HUES64 (cell line): ENCODE measurements around the gene NCOR2.

ENCODE experiments used
- H3K27ac ChIP-seq: 2 replicates; pipeline ENCODE4 v1.7.0; 2013; ENCODE audit warnings: low read depth, low read length, inconsistent platforms
- H3K27me3 ChIP-seq: 2 replicates; pipeline ENCODE4 v1.6.1; 2013; ENCODE audit warnings: mild to moderate bottlenecking, low read length; ENCODE audit not compliant: insufficient read depth
- H3K36me3 ChIP-seq: 2 replicates; pipeline ENCODE4 v1.6.1; 2013; ENCODE audit warnings: mild to moderate bottlenecking, low read length; ENCODE audit not compliant: insufficient read depth
- H3K4me1 ChIP-seq: 2 replicates; pipeline ENCODE4 v1.6.1; 2013; ENCODE audit warnings: mild to moderate bottlenecking, low read length, moderate library complexity; ENCODE audit not compliant: insufficient read depth
- H3K4me3 ChIP-seq: 2 replicates; pipeline ENCODE4 v1.5.1; 2013; ENCODE audit warnings: mild to moderate bottlenecking, low read length, moderate library complexity
- H3K9ac ChIP-seq: 2 replicates; pipeline ENCODE4 v1.6.1; 2013; ENCODE audit warnings: mild to moderate bottlenecking, low read depth, low read length
- H3K9me3 ChIP-seq: 2 replicates; pipeline ENCODE4 v1.6.1; 2013; ENCODE audit warnings: low read depth, low read length; ENCODE audit not compliant: insufficient read depth
- WGBS: fragments of 150-250, 120-280 bp; methylation state at CpG from one replicate; pipeline ENCODE4 v1.1.7; 2013; ENCODE audit warnings: missing lambda C conversion rate; 5-methylcytosine and 5-hydroxymethylcytosine counted together

NCOR2 gene

DNA sequence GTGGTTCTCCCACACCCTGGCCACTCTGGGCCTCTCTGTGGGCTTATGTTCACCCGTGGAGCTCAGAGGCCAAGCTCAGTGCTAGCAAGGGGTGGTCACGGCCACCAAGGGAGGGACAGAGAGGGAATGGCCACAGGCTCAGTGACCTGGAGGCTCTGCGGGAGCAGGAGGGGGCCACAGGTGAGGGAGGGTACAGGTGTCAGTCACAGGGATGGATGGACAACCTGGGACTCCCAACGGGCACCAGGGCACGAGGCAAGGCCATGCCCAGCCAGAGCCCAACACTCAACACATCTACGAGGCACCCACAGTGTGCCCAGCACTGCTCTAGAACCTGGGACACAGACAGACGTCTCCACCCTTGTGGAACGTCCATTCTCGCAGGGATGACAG lies 11.3 kb downstream of the NCOR2 start:
- Histone ChIP-seq H3K4me3 (no peak overlapping the region), H3K4me1 (peaks cover 41% of the 10 kb centered on the region), H3K36me3 (no peaks in the 10 kb centered on the region), H3K27me3 (no peaks in the 10 kb centered on the region), H3K9me3 (no peaks in the 10 kb centered on the region), H3K27ac (no peak overlapping the region), H3K9ac (no peak overlapping the region)
- 91% methylated on average over 9 of the region's 9 CpGs for WGBS

DNA sequence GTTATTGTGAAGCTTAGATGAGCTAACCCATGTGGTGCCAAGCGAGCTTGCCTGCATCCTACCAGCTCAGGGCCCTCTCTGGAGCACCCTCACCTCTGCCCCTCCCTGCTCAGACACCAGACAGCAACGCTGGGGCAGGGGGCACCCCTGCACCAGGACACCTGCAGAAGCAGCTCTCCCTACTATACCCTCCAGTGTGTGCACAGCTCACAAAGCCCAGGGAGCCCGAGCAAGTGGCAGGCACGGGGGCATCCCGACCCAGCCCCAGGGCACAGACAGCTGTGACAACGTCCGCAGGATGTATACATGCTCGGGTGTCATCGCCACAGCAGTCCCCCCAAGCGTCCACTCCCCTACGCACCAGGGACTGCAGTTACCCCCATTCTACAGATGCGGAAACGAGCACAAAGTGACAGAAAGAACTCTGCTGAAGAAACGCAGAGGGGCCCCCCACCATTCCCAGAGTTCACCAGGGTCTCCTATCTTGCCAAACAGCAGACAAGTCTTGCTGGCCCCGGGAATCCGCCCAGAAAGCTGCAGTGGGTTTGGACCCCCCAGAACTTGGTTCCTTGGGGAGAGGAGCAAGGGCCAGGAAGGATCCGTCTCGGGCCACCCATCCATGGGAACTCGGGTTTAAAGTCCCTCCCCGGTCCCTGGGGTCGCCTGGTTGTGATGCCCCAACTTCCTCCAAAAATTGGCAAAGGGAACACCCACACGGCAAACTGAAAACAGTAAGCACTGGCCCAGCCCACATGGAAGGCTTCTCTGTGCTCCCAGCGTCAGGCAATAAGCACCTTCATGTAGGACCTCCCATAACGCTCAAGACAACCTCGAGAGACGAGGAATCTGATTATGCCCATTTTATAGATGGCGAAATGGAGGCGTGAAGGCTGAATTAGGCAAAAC lies 12.0 kb downstream of the NCOR2 start:
- Histone ChIP-seq H3K27me3 (no peaks in the 10 kb centered on the region), H3K4me1 (peaks cover 41% of the 10 kb centered on the region), H3K4me3 (no peak overlapping the region), H3K9me3 (no peaks in the 10 kb centered on the region), H3K9ac (no peak overlapping the region), H3K27ac (no peak overlapping the region), H3K36me3 (no peaks in the 10 kb centered on the region)
- 92% methylated on average over 28 of the region's 28 CpGs for WGBS

DNA sequence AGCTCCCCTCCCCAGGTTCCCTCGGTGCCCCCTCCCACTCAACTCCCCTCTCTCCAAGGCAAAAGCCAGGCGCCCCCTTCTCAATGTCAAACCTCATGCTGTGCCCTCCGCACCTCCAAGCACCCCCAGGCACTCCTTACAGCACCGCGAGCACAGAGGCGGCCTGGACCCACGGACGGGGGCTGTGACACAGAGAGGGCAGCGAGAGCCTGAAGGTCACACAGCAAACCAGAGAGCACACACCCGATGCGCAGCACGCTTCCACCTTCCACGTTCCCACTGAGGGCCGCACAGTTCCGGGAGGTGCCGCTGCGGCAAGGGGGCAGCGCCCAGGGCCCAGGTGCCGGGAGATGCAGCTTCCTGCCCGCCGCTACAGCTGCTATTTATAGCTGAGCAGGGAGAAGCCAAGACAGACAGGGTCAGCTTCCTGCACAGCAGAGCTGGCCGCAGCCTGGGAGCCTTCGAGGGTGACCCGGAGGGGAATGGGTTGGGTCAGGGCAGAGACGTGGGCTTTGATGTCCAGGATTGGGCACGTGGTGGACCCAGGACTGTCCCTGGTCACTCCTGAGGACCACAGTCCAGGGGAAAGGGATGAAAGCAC lies 12.9 kb downstream of the NCOR2 start:
- Histone ChIP-seq H3K27ac (no peak overlapping the region), H3K4me3 (no peak overlapping the region), H3K9me3 (no peaks in the 10 kb centered on the region), H3K36me3 (no peaks in the 10 kb centered on the region), H3K9ac (no peak overlapping the region), H3K27me3 (no peaks in the 10 kb centered on the region), H3K4me1 (peaks cover 38% of the 10 kb centered on the region)
- 90% methylated on average over 26 of the region's 26 CpGs for WGBS

DNA sequence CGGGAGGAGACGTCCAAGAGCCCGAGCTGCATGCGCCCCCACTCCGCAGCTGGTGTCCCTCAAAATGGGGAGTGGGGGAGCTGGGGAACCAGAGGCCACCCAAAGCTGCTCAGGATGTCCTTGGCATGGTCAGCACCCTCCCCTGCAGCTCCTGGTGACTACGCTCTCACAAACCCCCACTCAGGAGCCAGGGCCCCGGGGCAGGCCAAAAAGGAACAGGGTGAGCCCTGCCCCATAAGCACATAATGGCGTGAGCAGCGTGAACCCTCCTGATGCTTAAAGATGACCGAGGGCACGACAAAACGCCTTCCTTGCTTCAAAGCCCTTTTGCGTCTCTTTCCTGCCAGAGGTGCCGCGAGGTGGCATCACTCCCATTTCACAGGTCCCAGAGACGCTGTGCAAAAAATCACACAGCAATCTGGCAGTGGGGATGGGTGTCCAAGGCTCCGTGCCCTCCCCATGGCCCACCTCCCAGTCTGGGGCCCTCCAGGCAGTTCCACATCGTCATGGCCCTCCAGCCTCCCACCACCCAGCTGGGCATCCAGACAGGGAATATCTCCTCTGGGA lies 13.5 kb downstream of the NCOR2 start:
- H3K4me1 ChIP-seq, result peaks cover 38% of the 10 kb centered on the region
- no peak overlapping the region for H3K4me3 ChIP-seq
- no peak overlapping the region for H3K27ac ChIP-seq
- 92% methylated on average over 18 of the region's 18 CpGs for WGBS
- no peaks in the 10 kb centered on the region for H3K36me3 ChIP-seq
- H3K9ac ChIP-seq, result no peak overlapping the region
- no peaks in the 10 kb centered on the region for H3K27me3 ChIP-seq
- H3K9me3 ChIP-seq, result no peaks in the 10 kb centered on the region

DNA sequence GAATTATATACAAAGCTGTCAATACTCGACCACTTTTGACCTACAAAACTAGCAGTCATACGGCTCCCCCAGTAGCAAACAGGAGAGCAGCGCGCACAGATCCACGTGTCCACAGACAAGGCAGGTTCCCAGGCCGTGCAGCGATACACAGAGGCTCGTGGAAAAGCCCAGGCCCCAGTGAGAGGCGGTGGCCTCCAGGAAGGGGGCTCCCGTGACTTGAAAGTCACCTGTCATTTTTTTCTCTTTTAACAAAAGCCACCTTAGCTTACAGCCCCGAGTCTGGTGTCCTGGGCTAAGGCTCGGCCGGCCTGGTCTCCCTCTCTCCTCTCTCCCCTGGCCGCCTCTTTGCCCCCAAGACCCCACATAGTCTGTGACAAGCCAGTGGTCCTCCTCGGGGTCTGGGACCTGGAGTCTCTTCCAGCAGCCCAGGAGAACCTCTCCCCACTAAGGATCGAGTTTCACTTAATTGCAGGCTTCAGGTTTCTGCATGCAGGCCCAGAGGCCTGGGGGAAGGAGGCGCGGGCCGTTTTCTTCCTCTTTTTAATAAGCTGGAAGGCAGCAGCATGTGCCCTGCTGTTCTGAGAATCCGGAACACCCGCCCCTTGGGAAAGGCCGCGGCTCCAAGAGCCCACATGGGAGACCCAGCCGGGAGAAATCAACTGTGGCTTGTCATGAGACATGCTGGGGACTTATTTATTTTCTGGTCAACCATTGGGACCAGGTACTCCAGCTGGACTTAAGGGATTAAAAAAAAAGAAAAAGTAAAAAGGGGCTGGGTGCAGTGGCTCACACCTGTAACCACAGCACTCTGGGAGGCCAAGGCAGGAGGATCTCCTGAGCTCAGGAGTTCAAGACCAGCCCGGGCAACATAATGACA lies 15.9 kb downstream of the NCOR2 start:
- Histone ChIP-seq H3K27ac (peak overlapping the region; percentile 76), H3K4me1 (peaks cover 28% of the 10 kb centered on the region), H3K9ac (no peak overlapping the region), H3K4me3 (no peak overlapping the region), H3K9me3 (no peaks in the 10 kb centered on the region), H3K27me3 (no peaks in the 10 kb centered on the region), H3K36me3 (no peaks in the 10 kb centered on the region)
- WGBS, result 47% methylated on average over 25 of the region's 25 CpGs

DNA sequence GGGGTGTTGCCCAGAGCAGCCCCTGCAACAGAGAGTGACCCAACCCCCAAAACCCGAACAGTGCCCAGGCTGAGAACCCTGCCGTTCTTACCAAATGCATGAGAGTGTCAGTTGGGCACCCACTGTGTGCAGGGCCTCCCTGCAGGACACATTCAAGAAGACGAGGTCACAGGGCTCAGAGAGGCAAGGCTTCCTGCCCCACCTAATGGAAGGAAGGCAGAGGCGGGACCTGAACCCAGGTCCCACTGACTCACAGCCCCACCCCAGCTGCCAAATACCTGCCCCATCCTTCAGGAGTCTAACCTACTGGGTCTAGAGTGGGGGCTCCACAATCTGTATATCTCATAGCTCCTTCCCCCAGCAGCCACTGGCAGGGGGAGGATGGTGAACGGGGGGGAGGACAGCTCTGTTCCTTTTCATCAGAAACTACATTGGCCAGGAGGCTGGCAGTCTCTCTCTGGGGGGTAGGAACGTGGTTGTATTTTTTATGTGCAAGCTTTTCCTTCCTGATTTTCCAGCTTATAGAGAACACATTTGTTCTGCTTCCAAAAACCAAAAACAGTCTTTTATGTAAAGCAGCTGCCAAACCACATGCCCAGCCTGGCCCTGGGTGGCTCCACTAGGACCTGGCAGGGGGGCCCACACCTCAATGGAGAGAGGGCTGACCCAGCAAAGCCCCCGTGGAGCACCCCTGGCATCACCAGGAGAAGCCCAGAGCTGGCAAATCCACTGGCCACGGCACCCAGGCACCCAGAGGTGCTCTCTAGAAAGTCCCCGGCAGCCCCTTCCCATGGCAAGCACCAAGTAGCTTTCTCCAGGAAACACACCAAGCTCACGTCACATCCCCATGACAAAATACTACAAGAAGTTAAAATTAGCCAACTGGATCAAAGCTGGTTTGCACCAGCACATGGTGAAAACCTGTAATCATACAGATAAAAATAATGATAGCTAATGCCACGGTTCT lies 17.0 kb downstream of the NCOR2 start:
- Histone ChIP-seq H3K36me3 (no peaks in the 10 kb centered on the region), H3K4me1 (peaks cover 30% of the 10 kb centered on the region), H3K9me3 (no peaks in the 10 kb centered on the region), H3K27me3 (no peaks in the 10 kb centered on the region), H3K27ac (no peak overlapping the region), H3K9ac (no peak overlapping the region), H3K4me3 (no peak overlapping the region)
- WGBS, result 84% methylated on average over 10 of the region's 11 CpGs

DNA sequence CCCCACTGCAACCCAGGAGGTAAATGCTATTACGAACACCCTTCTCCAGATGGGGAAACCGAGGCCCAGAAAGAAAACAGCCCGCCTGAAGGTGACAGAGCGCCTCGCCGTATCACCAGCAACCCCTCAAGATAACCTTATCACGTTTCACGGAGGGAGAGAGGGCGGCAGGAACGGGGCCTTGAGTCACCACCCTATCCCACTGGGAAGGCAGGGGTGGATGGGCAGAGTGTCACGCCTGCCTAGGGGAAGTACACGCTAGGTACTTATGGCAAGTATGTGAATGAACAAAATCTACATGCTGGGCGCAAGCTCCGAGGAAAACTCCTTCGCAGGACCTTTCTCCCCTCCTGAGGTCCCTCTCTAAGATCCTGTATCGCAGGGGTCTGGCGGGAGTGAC lies 17.8 kb downstream of the NCOR2 start:
- Histone ChIP-seq H3K9ac (no peak overlapping the region), H3K4me1 (peaks cover 32% of the 10 kb centered on the region), H3K27ac (no peak overlapping the region), H3K36me3 (no peaks in the 10 kb centered on the region), H3K27me3 (no peaks in the 10 kb centered on the region), H3K4me3 (no peak overlapping the region), H3K9me3 (no peaks in the 10 kb centered on the region)
- 88% methylated on average over 17 of the region's 17 CpGs for WGBS

DNA sequence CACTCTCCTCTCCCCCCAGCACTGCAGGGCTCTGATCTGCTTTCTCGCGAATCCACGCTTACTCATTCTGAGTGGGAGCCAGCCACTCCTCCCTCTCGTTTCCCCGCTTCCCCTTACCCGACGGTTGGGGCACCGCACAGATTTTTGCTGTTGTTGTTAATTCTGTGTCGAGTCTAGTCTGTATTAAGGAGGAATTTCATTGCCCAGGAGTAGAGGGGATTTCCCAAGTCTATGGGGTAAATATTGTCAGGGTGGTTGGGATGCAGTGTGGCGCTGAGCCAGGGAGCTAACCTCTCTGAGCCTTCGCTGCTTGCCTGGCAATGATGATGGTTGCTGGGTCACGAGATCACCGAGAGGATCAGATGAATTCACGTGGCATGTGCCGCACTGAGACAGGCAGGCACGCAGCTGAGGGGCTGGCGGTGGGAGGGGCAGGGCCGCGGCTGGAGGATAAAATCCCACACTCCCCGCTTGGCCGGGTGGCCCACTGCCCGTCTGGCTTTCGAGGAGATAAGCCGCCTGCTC lies 18.5 kb downstream of the NCOR2 start:
- no peak overlapping the region for H3K27ac ChIP-seq
- H3K4me3 ChIP-seq, result no peak overlapping the region
- H3K9ac ChIP-seq, result no peak overlapping the region
- no peaks in the 10 kb centered on the region for H3K27me3 ChIP-seq
- no peaks in the 10 kb centered on the region for H3K36me3 ChIP-seq
- H3K4me1 ChIP-seq, result peaks cover 35% of the 10 kb centered on the region
- 82% methylated on average over 24 of the region's 24 CpGs for WGBS
- no peaks in the 10 kb centered on the region for H3K9me3 ChIP-seq

DNA sequence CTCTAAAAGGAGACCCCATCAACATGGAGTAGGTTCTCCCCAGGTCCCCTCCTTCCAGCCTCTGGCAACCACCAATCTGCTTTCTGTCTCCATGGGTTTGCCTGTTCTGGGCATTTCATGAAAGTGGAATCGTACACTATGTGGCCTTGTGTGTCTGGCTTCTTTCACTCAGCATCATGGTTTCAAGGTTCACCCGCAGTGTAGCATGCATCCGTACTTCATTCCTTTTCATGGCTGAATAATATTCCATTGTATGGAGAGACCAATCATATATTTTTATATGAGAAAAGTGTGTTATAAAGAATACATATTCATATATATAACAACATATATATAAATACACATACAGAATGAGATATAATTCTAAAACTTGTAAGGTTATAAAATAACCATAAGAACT lies 19.8 kb downstream of the NCOR2 start:
- WGBS, result 86% methylated on average over 2 of the region's 3 CpGs
- Histone ChIP-seq H3K9me3 (no peaks in the 10 kb centered on the region), H3K27ac (no peak overlapping the region), H3K9ac (no peak overlapping the region), H3K36me3 (no peaks in the 10 kb centered on the region), H3K4me3 (no peak overlapping the region), H3K27me3 (no peaks in the 10 kb centered on the region), H3K4me1 (peaks cover 43% of the 10 kb centered on the region)
